GM19238 (cell line): ENCODE measurements around the gene CFAP57.
A peak's percentile ranks its signal among the peaks of the same experiment; 100 is the strongest.

Source experiments
- DNase-seq: peaks from one replicate; pipeline ENCODE4 v3.0.0; 2011; ENCODE audit warnings: low spot score; ENCODE audit not compliant: insufficient read length

Gene CFAP57

DNA sequence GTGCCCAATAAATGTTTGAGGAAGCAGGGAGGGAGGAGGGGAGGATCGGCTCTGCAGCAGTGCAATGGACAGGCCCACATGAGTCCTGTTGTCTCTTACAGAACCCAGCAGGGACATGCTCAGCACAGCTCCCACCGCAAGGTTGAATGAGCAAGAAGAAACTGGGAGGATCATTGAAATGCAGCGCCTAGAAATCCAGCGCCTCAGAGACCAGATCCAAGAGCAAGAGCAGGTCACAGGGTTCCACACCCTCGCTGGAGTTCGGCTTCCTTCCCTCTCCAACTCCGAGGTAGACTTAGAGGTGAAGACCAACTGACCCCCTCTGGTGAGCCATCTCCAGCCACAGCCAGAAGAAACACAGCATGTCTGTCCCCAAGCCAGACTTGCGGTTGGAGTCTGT is 81.7 kb downstream of the CFAP57 start:
- DNase-seq, result no peak

GRCh38 chr1:43255438-43256210 is 83.5 kb downstream of the CFAP57 start:
- DNase-seq, result no peak

DNA sequence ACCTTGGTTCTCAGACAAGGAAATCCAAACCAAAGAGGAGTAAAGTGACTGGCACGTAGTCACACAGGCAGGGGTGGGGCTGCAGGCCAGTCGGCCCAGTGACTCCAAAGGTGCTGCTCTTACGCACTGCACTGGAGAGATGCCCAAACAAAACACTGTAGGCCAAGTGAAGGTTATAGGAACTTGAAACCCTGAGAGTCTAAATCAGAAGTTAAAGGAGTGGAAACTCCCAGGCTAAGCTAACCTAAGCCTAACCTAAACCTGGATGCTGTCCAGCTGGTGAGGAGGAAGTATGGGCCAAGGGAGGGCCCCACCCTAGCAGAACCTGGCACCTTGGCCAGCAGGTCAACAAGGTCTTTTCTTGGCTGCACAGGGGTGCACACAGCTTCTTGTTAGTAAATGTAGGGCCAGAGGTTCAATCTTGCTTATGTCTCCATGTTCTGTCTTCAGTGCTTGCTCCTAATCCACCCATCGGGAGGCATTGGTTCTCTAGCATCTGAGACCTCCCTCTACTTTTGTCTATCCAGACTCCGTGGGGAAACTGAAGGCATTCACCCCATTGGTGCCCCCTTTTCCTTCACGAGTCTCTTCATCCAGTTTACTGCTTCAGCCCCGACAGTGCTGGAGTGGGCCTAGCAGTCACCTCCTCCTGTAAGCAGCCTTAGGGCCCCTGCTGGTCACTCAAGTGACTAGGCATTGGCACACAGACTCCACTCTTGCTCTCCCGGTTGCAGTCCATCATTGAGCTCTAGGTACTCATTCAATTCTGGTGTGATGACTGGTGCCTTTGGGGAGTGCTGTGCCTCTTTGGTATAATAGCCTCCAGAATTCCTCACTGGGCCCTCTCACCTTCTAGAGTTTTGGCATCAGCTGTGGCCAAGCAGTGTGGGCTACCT is 84.8 kb downstream of the CFAP57 start:
- DNase-seq, result no peak

- DNase-seq, result no peak
Measured at GRCh38 chr1:43258370-43258769, 86.2 kb downstream of the CFAP57 start.

- no peak for DNase-seq
Measured at GRCh38 chr1:43265431-43265830, 93.3 kb downstream of the CFAP57 start.

DNA sequence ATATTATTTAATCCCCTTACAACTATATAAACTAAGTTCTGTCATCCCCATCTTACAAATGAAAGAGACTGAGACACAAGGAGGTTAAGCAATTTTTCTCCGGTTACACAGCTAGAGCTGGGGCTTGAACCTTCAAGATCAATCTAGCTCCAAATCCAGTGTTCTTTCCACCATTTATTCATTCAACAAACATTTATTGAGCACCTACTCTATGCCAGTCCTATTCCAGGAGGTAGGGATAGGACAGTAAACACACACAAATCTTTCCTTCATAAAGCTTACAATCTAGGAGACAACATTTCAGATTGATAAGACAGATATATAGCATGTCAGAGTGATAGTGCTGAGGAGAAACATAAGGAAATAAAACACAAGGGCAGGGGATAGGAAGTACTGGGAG is 94.8 kb downstream of the CFAP57 start:
- DNase-seq, result no peak

- DNase-seq, result no peak
Measured at GRCh38 chr1:43267291-43267805, 95.2 kb downstream of the CFAP57 start.

GRCh38 chr1:43267818-43268425 is 95.8 kb downstream of the CFAP57 start:
- DNase-seq, result no peak

DNA sequence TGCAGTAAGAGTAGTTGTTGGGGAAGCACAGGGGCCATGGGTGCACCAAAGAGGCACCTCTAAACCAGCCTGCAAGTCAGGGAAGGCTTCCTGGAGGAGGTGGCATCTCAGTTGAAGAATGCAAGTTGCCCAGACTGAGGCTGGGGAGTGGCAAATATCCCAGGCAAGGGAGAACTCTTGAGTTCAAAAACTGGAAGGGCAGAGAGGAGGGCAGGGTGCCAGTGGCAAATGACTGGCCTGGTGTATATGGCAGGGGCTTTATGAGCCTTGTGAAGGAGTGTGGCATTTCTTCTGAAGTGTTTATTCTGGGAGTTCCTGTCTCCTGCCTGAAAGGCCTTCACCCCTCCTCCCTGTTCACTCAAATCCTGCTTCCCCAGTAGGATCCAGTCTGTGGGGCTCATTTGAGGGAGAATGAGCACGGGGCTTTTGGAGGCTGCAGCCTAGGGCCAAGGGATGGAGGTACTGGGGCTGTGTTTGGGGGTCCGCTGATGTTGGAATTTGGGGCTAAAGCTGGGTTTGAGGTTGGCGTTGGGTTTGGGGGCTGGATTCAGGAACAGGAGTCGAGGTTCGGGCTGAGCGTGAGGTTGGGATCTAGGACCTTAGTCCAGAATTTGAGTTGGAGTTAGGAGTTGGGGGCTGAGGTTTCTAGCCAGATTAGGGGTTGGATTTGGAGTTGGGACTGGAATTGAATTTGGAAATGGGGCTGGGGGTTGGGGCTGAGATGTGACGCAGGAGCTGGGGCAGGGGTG is 97.7 kb downstream of the CFAP57 start, which contains the start of gene TMEM125:
Gene TMEM125 (plus strand): TSS at position 357 of the 749 bp plus-strand sequence. CDS start 2,740 bp downstream, outside the sequence.
- no peak for DNase-seq

DNA sequence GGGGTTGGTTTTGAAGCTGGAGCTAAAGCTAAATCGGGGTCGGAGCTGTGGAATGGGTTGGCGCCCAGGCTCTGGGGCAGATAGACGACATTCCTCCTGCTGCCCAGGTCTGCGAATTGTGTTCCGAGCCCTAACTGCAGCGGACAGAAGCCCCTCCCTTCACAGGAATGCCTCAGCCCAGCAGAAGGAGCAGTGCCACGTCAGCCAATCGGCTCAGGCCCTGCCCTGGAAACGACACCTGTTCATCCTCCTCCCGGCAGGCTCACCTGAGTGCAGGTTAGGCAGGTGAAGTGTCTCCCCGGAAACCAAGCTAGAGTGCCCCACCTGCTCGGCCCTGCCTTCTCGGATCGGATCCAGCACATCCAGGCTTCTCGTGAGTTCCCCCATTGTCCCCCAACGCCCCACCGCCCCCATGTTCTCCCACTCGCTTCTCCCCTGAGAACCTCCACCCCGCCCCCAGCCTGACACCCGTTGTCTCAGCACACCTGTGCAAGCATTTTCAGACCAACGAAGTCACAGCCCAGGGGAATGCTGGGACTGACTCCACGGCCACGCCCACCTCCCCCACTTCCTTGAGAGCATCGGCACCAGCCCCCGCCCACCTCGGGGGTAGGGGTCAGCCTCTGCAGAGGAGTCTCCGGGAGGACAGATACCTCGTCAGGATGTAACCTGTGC is 98.4 kb downstream of the CFAP57 start:
- no peak for DNase-seq

DNA sequence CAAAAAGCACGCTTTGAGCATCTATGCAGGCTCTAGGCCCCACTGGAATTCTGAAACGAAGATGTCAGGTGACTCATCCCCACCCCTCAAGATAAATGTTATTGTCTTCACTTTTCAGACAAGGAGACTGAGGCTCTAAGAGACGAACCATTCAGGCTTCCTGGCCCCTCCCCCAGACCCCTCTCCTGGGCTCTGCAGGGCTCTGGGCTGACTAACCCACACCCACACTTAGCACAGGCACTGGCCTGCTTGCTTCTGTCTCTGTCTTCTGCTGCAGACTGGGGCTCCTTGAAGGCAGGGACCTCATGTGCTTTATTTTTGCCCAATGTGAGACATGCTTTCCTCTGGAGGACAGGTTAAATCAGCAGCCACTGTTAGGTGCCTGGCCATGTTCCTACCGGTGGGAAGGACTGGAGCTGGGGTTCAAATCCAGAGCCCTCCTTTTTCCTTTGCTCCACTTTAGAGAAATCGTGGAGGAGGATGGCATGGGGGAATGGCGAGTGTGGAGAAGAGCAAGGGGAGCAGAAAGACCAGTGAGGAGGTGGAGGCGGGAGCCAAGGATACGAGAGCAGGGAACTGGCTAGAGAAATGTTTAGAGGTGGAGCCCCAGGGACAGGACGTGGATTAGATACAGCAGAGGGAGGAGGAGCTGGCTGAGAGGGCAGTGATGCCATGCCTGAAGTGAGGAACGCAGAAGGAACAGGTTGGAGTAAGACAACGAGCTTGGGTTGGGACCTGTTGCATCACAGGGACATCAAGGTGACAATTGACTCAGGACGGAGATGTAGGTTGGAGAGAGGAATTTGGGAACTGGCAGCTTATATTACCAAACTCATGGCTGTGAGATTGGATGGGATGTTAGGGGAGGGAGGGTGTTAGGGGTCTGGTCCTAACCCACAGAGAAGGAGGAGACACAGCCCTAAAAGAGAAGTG is 99.3 kb downstream of the CFAP57 start:
- no peak for DNase-seq

GRCh38 chr1:43272161-43272560 is 100.0 kb downstream of the CFAP57 start:
- no peak for DNase-seq

DNA sequence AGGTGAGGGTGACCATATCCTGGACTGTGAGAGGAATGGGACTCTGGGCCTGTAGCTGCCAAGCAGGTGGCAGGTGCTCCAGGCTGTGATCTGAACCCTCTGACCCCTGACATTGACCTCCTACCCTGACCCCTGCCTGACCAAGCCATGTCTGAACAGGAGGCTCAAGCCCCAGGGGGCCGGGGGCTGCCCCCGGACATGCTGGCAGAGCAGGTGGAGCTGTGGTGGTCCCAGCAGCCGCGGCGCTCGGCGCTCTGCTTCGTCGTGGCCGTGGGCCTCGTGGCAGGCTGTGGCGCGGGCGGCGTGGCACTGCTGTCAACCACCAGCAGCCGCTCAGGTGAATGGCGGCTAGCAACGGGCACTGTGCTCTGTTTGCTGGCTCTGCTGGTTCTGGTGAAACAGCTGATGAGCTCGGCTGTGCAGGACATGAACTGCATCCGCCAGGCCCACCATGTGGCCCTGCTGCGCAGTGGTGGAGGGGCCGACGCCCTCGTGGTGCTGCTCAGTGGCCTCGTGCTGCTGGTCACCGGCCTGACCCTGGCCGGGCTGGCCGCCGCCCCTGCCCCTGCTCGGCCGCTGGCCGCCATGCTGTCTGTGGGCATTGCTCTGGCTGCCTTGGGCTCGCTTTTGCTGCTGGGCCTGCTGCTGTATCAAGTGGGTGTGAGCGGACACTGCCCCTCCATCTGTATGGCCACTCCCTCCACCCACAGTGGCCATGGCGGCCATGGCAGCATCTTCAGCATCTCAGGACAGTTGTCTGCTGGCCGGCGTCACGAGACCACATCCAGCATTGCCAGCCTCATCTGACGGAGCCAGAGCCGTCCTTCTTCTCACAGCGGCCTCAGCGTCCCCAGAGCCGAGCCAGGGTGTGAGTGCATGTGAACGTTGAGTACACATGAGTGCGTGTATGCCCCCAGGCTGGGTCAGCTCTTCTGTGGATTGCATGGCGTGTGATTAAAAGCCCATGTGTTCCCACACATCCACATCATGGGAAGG is 100.7 kb downstream of the CFAP57 start:
- DNase-seq, result no peak

DNA sequence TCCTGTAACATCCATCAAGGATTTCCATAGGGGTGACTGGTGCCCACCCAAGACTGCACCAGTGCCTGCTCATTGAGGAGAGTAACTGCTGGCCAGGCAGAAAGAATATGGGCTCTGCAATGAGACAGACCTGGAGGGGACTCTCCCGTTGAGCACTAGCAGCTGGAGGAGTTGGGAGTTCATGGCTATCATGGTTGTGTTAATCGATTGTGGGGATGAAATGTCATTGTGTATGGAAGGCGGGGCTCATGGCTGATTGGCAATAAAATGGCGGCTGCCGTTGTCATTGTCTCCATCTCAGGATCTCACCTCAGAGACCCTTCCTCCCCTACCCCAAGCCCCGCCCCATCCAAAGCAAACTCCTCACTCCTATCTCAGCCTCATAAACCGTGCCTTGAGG is 101.6 kb downstream of the CFAP57 start:
- no peak for DNase-seq

DNA sequence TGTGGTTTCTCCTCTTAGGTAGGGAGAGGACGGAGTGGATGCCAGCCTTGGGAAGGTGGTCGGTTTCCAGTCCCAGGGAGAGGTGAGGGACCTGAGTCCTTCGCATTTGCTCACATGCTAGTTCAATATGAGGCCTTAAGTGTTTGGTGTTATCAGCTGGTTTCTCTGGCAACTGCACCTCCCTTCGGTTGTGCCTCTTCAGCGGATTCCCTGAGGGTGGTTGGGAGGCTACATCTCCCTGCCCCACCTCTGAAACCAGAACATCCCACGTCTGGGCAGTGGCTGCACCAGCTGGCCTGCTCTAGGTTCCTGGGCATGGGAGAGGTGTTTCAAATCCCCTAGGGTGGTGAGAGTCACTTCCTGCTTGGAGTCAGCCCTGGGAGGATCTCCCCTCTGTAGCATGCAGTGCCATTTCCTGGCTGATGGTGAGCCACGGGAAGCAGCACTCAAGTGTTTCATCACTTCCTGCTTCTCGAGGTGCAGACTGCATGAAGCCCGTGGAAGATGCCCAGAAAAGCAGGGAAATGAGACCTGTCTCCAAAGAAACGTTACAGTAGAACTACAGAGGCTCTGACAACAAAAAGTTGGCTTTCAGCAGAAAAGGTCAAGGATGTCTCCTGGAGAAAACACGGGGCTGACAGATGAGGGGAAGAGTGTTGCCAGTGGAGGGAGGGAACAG is 102.1 kb downstream of the CFAP57 start:
- DNase-seq, result peak; percentile 45

GRCh38 chr1:43274804-43275180 is 102.7 kb downstream of the CFAP57 start:
- DNase-seq, result no peak

- DNase-seq, result no peak
Measured at GRCh38 chr1:43275826-43276620, 103.9 kb downstream of the CFAP57 start.
